Esophagus squamous epithelium (tissue), 5 donors: ENCODE data around the gene PDE9A. TPM values are rescaled to one million over a fixed set of nuclear protein-coding genes. Genes with fewer than 3 reads are reported as not detected.
A peak's percentile ranks its signal among the peaks of the same experiment; 100 is the strongest.

Experiments used
- DNase-seq: peaks from one replicate; lab custom pipeline; 2025; lab: John Stamatoyannopoulos, UW
- H3K27ac ChIP-seq, 4 donors: fragments of 200-600 bp; sonication (generic); one replicate each; pipeline ENCODE4 v1.5.1; 2016 to 2019; ENCODE audit warnings: mild to moderate bottlenecking in 1 of 4
- H3K27me3 ChIP-seq, 4 donors: fragments of 200-600 bp; sonication (generic); 1 replicate in 3 of 4; 2 replicates in 1 of 4; pipeline versions ENCODE4 v1.5.1 to v1.6.0; 2017 to 2021; ENCODE audit warnings: antibody characterized with exemption in 1 of 4
- H3K36me3 ChIP-seq, 3 donors: fragments of 200-600 bp; sonication (generic); one replicate each; pipeline ENCODE4 v1.5.1; 2016 to 2019
- H3K4me1 ChIP-seq, 3 donors: fragments of 200-600 bp; sonication (generic); one replicate each; pipeline ENCODE4 v1.5.1; 2017 to 2019
- H3K4me3 ChIP-seq, 4 donors: fragments of 200-600 bp; sonication (generic); 1 replicate in 3 of 4; 2 replicates in 1 of 4; pipeline ENCODE4 v1.5.1; 2016 to 2019; ENCODE audit warnings: mild to moderate bottlenecking in 2 of 4, moderate library complexity in 1 of 4
- H3K9me3 ChIP-seq, 3 donors: fragments of 200-600 bp; sonication (generic); one replicate each; pipeline ENCODE4 v1.5.1; 2016 to 2019
- POLR2A ChIP-seq, 4 donors: fragments of 450-650 bp; IDR thresholded peaks; one replicate each; pipeline ENCODE4 v1.6.1; 2017; ENCODE audit warnings: antibody characterized with exemption in 4 of 4, mild to moderate bottlenecking in 4 of 4, moderate library complexity in 3 of 4
- WGBS, 2 donors: methylation state at CpG; one replicate each; pipeline ENCODE4 v1.1.5; 2018; 5-methylcytosine and 5-hydroxymethylcytosine counted together
- intact Hi-C: fragments of 100-400 bp; cut with DNase I; formaldehyde crosslinking; loops from one replicate; pipeline ENCODE4 v1.15.0; 2022
- total RNA-seq, 4 donors: library from RNA; depleted of rRNA; stranded (reverse); fragments of >200 nt; gene quantifications; one replicate each; pipeline ENCODE4 v1.1.0, GENCODE V29; 2016
- TF ChIP-seq, protein P1 (sequence below), 6 experiments: fragments of 450-650 bp in 4 of 6; fragments of 200-600 bp in 2 of 6; sonication (generic) in 2 of 6; IDR thresholded peaks; one replicate each; pipeline ENCODE4 v1.5.1; 2016 to 2019; ENCODE audit warnings: antibody characterized with exemption in 6 of 6, mild to moderate bottlenecking in 4 of 6, moderate library complexity in 4 of 6
- donor health status: DM: yes; HTN: yes; CAD: no.

PDE9A gene
- total RNA-seq, 4 donors from 2014 or later: 0.61 to 2.9 (median 1.8) TPM

DNA sequence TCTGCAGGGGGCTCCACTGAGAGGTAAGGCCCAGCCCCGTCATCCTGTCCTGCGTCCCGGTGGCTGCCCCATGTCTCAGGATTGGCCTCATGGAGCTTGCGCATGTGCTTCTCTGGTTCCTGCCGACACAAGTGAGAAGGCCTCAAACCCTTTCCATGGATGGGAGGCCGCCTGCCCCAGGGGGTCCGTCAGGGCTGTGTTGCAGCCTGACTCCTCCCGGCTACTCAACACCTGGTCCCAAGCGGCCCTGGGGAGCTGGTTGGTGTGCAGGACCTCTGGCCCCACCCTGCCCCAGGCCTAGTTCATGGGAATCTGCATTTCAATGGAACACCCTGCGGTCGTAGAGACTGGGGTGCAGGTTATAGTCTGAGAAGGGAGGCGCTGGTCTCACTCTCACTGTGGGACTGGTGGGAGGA is 21.1 kb upstream of the PDE9A start:
- peaks cover 0 to 12% (median 0%) of the 10 kb centered on the region in 4 donors for H3K27me3 ChIP-seq
- H3K4me3 ChIP-seq: no peak overlapping the region
- DNase-seq: no peak
- H3K36me3 ChIP-seq: no peaks in the 10 kb centered on the region
- no peak for TF ChIP-seq POLR2A (IDR thresholded peaks at IDR 0.05)
- TF ChIP-seq, protein P1, sequence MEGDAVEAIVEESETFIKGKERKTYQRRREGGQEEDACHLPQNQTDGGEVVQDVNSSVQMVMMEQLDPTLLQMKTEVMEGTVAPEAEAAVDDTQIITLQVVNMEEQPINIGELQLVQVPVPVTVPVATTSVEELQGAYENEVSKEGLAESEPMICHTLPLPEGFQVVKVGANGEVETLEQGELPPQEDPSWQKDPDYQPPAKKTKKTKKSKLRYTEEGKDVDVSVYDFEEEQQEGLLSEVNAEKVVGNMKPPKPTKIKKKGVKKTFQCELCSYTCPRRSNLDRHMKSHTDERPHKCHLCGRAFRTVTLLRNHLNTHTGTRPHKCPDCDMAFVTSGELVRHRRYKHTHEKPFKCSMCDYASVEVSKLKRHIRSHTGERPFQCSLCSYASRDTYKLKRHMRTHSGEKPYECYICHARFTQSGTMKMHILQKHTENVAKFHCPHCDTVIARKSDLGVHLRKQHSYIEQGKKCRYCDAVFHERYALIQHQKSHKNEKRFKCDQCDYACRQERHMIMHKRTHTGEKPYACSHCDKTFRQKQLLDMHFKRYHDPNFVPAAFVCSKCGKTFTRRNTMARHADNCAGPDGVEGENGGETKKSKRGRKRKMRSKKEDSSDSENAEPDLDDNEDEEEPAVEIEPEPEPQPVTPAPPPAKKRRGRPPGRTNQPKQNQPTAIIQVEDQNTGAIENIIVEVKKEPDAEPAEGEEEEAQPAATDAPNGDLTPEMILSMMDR (IDR thresholded peaks at IDR 0.05): no peak
- WGBS, 2 donors: 92 to 94% methylated on average over 4 to 7 of the region's 12 CpGs
- intact Hi-C loops: no loop called here
- H3K27ac ChIP-seq: no peak overlapping the region
- H3K9me3 ChIP-seq: no peaks in the 10 kb centered on the region
- H3K4me1 ChIP-seq: peaks cover 0 to 12% (median 11%) of the 10 kb centered on the region in 3 donors

DNA sequence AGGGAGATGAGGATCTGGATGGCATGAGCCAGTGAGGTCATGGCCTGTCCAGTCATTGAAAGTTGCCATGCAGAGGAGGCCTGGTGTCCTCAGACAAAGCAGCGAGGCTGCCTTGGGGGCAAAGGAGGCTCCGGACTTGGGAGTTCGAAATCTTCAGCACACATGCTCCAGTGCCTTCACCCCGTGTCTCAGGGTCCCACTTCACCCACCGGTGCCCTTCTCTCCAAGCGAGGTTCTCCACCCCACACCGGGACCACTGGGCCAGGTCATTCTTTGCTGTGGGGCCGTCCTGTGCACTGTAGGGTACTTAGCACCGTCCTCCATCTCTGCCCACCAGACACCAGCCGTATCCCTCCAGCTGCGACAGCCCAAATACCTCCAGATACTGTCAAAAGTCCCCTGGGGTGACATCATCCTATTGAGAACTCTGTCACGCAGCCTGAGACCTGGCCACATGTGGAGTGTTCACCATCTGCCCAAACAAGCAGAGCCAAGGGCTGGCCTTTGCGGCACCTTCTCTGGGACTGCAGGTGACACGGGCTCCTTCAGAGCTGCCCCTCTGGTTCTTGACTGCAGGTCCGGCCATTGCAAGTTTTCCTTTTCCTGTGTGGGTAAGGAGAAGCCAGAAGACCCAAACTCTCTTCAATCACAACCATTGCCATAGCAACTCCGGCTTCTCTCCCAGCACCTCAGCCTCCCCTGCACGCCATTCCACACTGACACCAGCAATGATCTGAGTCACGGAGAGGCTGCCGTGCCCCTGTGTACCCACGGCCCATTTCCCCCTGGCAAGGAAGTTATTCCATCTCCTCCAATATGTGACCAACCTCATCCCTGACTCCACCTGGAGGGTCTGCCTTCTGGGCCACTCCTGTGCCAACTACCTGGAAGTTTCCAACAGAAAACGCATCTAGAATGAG is 20.4 kb upstream of the PDE9A start:
- Histone ChIP-seq H3K4me1 (peaks cover 0 to 12% (median 11%) of the 10 kb centered on the region in 3 donors), H3K9me3 (no peaks in the 10 kb centered on the region), H3K4me3 (no peak overlapping the region), H3K36me3 (no peaks in the 10 kb centered on the region), H3K27ac (no peak overlapping the region), H3K27me3 (peaks cover 0 to 14% (median 0%) of the 10 kb centered on the region in 4 donors)
- no peak for DNase-seq
- TF ChIP-seq, protein P1 (IDR thresholded peaks at IDR 0.05): no peak
- no peak for TF ChIP-seq POLR2A (IDR thresholded peaks at IDR 0.05)
- WGBS, 2 donors: 82 to 89% methylated on average over 14 to 15 of the region's 21 CpGs
- intact Hi-C loops: no loop called here

DNA sequence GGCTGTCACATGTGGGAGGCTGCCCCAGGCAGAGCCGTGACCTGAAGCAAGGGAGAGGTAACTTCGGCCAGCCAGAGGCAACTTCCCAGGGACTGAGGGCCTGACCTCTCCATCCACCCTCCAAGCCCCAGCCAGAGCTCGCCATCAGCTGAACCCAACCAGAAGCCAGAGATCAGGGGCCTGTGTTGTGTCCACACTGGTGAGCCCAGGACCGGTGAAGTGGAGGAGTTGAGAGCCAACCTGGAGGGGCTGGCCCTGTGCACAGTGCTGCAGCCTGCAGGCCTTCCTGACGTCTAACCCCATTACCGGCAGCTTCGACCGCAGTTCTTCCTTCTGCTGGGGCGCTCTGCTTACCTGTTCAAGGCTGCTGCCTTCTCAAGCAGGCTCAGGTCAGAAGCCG is 19.6 kb upstream of the PDE9A start:
- WGBS, 2 donors: 90 to 92% methylated on average over 5 to 8 of the region's 10 CpGs
- Histone ChIP-seq H3K36me3 (no peaks in the 10 kb centered on the region), H3K4me3 (no peak overlapping the region), H3K4me1 (peaks cover 0 to 12% (median 11%) of the 10 kb centered on the region in 3 donors), H3K27me3 (peaks cover 0 to 23% (median 0%) of the 10 kb centered on the region in 4 donors), H3K9me3 (no peaks in the 10 kb centered on the region), H3K27ac (no peak overlapping the region)
- TF ChIP-seq POLR2A (IDR thresholded peaks at IDR 0.05): no peak
- TF ChIP-seq, protein P1 (IDR thresholded peaks at IDR 0.05): no peak
- DNase-seq: no peak
- intact Hi-C loops: no loop called here

DNA sequence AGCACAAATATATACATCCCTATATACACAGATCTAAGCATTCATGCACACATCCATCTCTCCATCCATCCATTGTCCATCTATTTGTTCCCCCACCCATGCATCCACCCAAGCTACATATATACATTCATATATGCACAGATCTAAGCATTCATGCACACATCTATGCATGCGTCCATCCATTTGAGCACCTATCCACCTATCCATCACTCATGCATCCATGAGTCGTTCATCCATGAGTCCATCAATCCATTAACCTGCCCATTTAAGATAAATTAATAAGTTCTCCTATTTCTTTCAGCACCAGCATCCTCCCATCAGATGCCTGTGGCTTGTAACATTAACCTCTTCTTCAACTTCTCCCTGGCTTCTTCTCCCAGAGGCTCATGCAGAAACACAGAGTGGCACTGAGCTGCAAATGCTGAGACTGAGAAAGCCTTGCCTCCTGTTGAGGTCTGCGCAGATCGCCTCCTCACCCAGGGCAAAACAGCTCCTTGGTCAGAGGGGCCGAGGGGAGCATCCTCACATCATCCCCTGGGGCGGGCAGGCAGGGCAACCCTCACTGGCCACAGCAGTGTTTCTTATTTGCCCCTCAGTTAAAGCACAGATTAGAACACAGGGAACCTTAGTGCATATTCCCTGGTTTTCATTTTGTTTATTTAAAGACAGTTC is 17.4 kb upstream of the PDE9A start:
- 72 to 82% methylated on average over 3 to 6 of the region's 6 CpGs for WGBS, 2 donors
- intact Hi-C loops: no loop called here
- H3K9me3 ChIP-seq: no peaks in the 10 kb centered on the region
- H3K4me1 ChIP-seq: peaks cover 0 to 20% (median 19%) of the 10 kb centered on the region in 3 donors
- TF ChIP-seq, protein P1 (IDR thresholded peaks at IDR 0.05): no peak
- TF ChIP-seq POLR2A (IDR thresholded peaks at IDR 0.05): no peak
- H3K36me3 ChIP-seq: no peaks in the 10 kb centered on the region
- peaks cover 0 to 30% (median 0%) of the 10 kb centered on the region in 4 donors for H3K27me3 ChIP-seq
- peak overlapping the region in 2 of 4 donors; percentile 17 to 34 for H3K27ac ChIP-seq
- no peak for DNase-seq
- H3K4me3 ChIP-seq: no peak overlapping the region
